ENCODE results near the gene SHISA4. TPM values are rescaled to one million over a fixed set of nuclear protein-coding genes. Genes with fewer than 3 reads are reported as not detected.

The SHISA4 gene
- total RNA-seq, 1 experiment from 2014 or later: 14.3 TPM

- Histone ChIP-seq H2AFZ (ENCODE audit: low read length) (no peak overlapping the region), H3K9ac (ENCODE audit: low read length) (no peak overlapping the region), H3K9me3 (ENCODE audit: low read length) (no peaks in the 10 kb centered on the region), H3F3A (ENCODE audit: low read length, unreplicated experiment) (no peaks in the 10 kb centered on the region), H3K36me3 (ENCODE audit: low read depth, low read length) (no peaks in the 10 kb centered on the region), H3K4me3 (ENCODE audit: low read length) (no peak overlapping the region), H4K20me1 (ENCODE audit: low read length) (no peaks in the 10 kb centered on the region), H3K79me2 (ENCODE audit: low read length) (no peaks in the 10 kb centered on the region), H3K27ac (ENCODE audit: low read length) (no peak overlapping the region), H3K27me3 (ENCODE audit: low read length) (no peaks in the 10 kb centered on the region), H3K4me2 (ENCODE audit: low read length) (no peak overlapping the region), H3K9me2 (replicated peaks; ENCODE audit: low read length) (no peaks in the 10 kb centered on the region), H3K4me1 (ENCODE audit: insufficient read depth, low read length) (peaks cover 13% of the 10 kb centered on the region; the same call in 1 of the 2 replicates)
- intact Hi-C loops (cut with micrococcal nuclease): loop anchor here (5.0 kb wide), 1 partner anchor 38 kb away; no protein-coding TSS in a partner anchor
- no TSS peak for BruUV-seq (replicated peaks)
- ATAC-seq (no peak), DNase-seq (no peak)
- CTCF ChIA-PET: no interaction called here
- POLR2A ChIA-PET (ENCODE audit: unreplicated experiment): no interaction called here
- no peak for TF ChIP-seq EZH2 (IDR thresholded peaks at IDR 0.05; ENCODE audit: low read length, unreplicated experiment)
- no peak for TF ChIP-seq EZH2phosphoT487 (IDR thresholded peaks at IDR 0.05; ENCODE audit: borderline replicate concordance, low read length)
- no peak for TF ChIP-seq CTCF (conservative IDR thresholded peaks at IDR 0.05; ENCODE audit: low read depth, low read length)
Measured at GRCh38 chr1:201894343-201895119, 5.8 kb downstream of the SHISA4 start.

- intact Hi-C loops (cut with micrococcal nuclease): loop anchor here (5.0 kb wide), 1 partner anchor 37 kb away; no protein-coding TSS in a partner anchor
- H3K9ac ChIP-seq (ENCODE audit: low read length): no peak overlapping the region
- H3K27ac ChIP-seq (ENCODE audit: low read length): no peak overlapping the region
Measured at GRCh38 chr1:201895120-201895665, 6.5 kb downstream of the SHISA4 start.

More at GRCh38 chr1:201895120-201895665, 6.5 kb downstream of the SHISA4 start:
- Histone ChIP-seq H4K20me1 (ENCODE audit: low read length) (no peaks in the 10 kb centered on the region), H3K4me1 (ENCODE audit: insufficient read depth, low read length) (peaks cover 13% of the 10 kb centered on the region; the same call in 1 of the 2 replicates), H3K9me3 (ENCODE audit: low read length) (no peaks in the 10 kb centered on the region), H3K36me3 (ENCODE audit: low read depth, low read length) (no peaks in the 10 kb centered on the region), H3K9me2 (replicated peaks; ENCODE audit: low read length) (no peaks in the 10 kb centered on the region), H3K79me2 (ENCODE audit: low read length) (no peaks in the 10 kb centered on the region), H2AFZ (ENCODE audit: low read length) (no peak overlapping the region), H3K4me3 (ENCODE audit: low read length) (no peak overlapping the region), H3F3A (ENCODE audit: low read length, unreplicated experiment) (no peaks in the 10 kb centered on the region), H3K4me2 (ENCODE audit: low read length) (no peak overlapping the region), H3K27me3 (ENCODE audit: low read length) (no peaks in the 10 kb centered on the region)
- DNase-seq (no peak), ATAC-seq (no peak)
- no TSS peak for BruUV-seq (replicated peaks)
- ChIA-PET CTCF (interaction anchor here (0.6 to 1.7 kb wide), 7 partner anchors 11 to 443 kb away, joined by 3 to 12 read pairs (median 3); partner anchors contain the start of gene TIMM17A), POLR2A (ENCODE audit: unreplicated experiment) (no interaction called here)
- TF ChIP-seq EZH2phosphoT487 (IDR thresholded peaks at IDR 0.05; ENCODE audit: borderline replicate concordance, low read length) (no peak), CTCF (conservative IDR thresholded peaks at IDR 0.05; ENCODE audit: low read depth, low read length) (no peak), EZH2 (IDR thresholded peaks at IDR 0.05; ENCODE audit: low read length, unreplicated experiment) (no peak)

All from PC-3 (cell line).